Fibroblast of pulmonary artery (primary cell): ENCODE data around the gene PRDM15.

Experiments used
- DNase-seq: peaks from one replicate; pipeline ENCODE4 v3.0.0-alpha.2; 2010; ENCODE audit warnings: low read depth
- H3K4me3 ChIP-seq: replicated peaks from 2 replicates; pipeline ENCODE4 v1.5.1; 2011; ENCODE audit warnings: low read depth, mild to moderate bottlenecking, control low read depth, low read length, moderate library complexity
- CTCF ChIP-seq: IDR thresholded peaks from 2 replicates; pipeline ENCODE4 v1.5.1; 2011; ENCODE audit warnings: mild to moderate bottlenecking, control low read depth, low read length, inconsistent platforms; ENCODE audit errors: missing control alignments

The PRDM15 gene

GRCh38 chr21:41762753-41763152, 116.4 kb downstream of the PRDM15 start:
- DNase-seq: no peak
- H3K4me3 ChIP-seq: no peak overlapping the region
- no peak for TF ChIP-seq CTCF

GRCh38 chr21:41761934-41762635, 117.1 kb downstream of the PRDM15 start:
- H3K4me3 ChIP-seq: no peak overlapping the region
- DNase-seq: no peak
- no peak for TF ChIP-seq CTCF

- TF ChIP-seq CTCF: no peak
- no peak overlapping the region for H3K4me3 ChIP-seq
- peak; percentile 27 for DNase-seq
Measured at GRCh38 chr21:41761211-41761933, 117.8 kb downstream of the PRDM15 start.

GRCh38 chr21:41760411-41760810, 118.7 kb downstream of the PRDM15 start:
- DNase-seq: no peak
- no peak overlapping the region for H3K4me3 ChIP-seq
- no peak for TF ChIP-seq CTCF

GRCh38 chr21:41759926-41760325, 119.2 kb downstream of the PRDM15 start:
- TF ChIP-seq CTCF: no peak
- DNase-seq: no peak
- H3K4me3 ChIP-seq: no peak overlapping the region

DNA sequence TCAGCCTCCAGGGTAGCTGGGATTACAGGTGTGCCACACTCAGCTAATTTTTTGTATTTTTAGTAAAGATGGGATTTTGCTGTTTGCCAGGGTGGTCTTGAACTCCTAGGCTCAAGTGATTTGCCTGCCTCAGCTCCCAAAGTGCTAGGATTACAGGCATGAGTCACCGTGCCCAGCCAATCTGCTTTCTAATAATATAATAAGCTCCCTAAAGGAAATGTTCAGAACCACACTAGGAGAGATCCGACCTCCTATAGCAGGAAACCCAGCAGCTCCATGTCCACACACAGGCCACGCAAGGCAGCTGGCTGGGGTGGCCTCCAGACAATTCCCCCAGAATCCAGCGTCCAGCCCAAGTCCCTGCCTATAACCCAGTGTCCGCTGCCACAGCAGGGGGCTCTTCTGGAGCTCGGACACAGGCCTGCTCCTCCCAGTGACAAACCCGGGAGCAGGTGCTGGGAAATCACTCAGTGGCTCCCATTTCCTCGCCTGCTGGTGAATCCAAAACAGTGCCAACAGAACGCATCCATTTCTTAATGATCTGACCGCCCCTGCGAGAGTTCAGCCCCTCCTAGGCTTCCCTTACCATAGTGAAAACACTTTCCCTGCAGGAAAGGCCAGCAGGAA, 119.8 kb downstream of the PRDM15 start:
- H3K4me3 ChIP-seq: no peak overlapping the region
- DNase-seq: no peak

More for the DNA sequence above, 119.8 kb downstream of the PRDM15 start:
- no peak for TF ChIP-seq CTCF
